ENCODE data around the gene ANTXR2.

GRCh38 chr4:80112236-80112635 lies 39.2 kb upstream of the ANTXR2 start:
- TF ChIP-seq CTCF (IDR thresholded peaks at IDR 0.05; ENCODE audit: insufficient read depth, low read length) (no peak), GABPA (IDR thresholded peaks at IDR 0.05; ENCODE audit: low read depth) (no peak), REST (IDR thresholded peaks at IDR 0.05; ENCODE audit: insufficient replicate concordance, low read depth) (no peak), POLR2AphosphoS5 (IDR thresholded peaks at IDR 0.05; ENCODE audit: low read depth) (no peak), SPI1 (IDR thresholded peaks at IDR 0.05; ENCODE audit: borderline replicate concordance, low read depth) (no peak)
